ENCODE data around the gene CLDND2. TPM values are rescaled to one million over a fixed set of nuclear protein-coding genes. Genes with fewer than 3 reads are reported as not detected.

Gene CLDND2
- total RNA-seq, 4 donors from 2014 or later: not detected

GRCh38 chr19:51321799-51322198, 47.0 kb downstream of the CLDND2 start:
- Histone ChIP-seq H3K27me3 (peaks cover 0 to 45% of the 10 kb centered on the region in 2 donors), H3K4me1 (peaks cover 0 to 1% (median 0%) of the 10 kb centered on the region in 4 donors), H3K9me3 (no peaks in the 10 kb centered on the region), H3K36me3 (no peaks in the 10 kb centered on the region), H3K27ac (no peak overlapping the region), H3K4me3 (no peak overlapping the region)
- WGBS, 2 donors: 72 to 82% methylated on average over 9 to 13 of the region's 14 CpGs
- no peak for DNase-seq (ENCODE audit: low spot score in 2 of 2)
- no peak for TF ChIP-seq CTCF (IDR thresholded peaks at IDR 0.05)
- TF ChIP-seq POLR2A (IDR thresholded peaks at IDR 0.05): no peak
- no peak for TF ChIP-seq EP300 (IDR thresholded peaks at IDR 0.05)

- WGBS, 2 donors: 19 to 27% methylated on average over 7 to 9 of the region's 14 CpGs
- peaks cover 0 to 29% of the 10 kb centered on the region in 2 donors for H3K27me3 ChIP-seq
Measured at GRCh38 chr19:51320280-51320657, 48.5 kb downstream of the CLDND2 start.

GRCh38 chr19:51319649-51320279, 49.0 kb downstream of the CLDND2 start:
- 64 to 70% methylated on average over 13 to 14 of the region's 14 CpGs for WGBS, 2 donors
- H3K36me3 ChIP-seq: no peaks in the 10 kb centered on the region
- no peak for DNase-seq (ENCODE audit: low spot score in 2 of 2)
- H3K4me3 ChIP-seq: no peak overlapping the region
- no peak for TF ChIP-seq EP300 (IDR thresholded peaks at IDR 0.05)
- TF ChIP-seq CTCF (IDR thresholded peaks at IDR 0.05): no peak
- TF ChIP-seq POLR2A (IDR thresholded peaks at IDR 0.05): no peak
- peaks cover 0 to 8% (median 0%) of the 10 kb centered on the region in 4 donors for H3K9me3 ChIP-seq
- H3K4me1 ChIP-seq: no peaks in the 10 kb centered on the region
- peaks cover 0 to 24% of the 10 kb centered on the region in 2 donors for H3K27me3 ChIP-seq
- H3K27ac ChIP-seq: no peak overlapping the region

More at GRCh38 chr19:51320280-51320657, 48.5 kb downstream of the CLDND2 start:
- no peak overlapping the region for H3K4me3 ChIP-seq
- no peaks in the 10 kb centered on the region for H3K36me3 ChIP-seq
- peaks cover 0 to 5% (median 0%) of the 10 kb centered on the region in 4 donors for H3K9me3 ChIP-seq
- no peaks in the 10 kb centered on the region for H3K4me1 ChIP-seq
- no peak overlapping the region for H3K27ac ChIP-seq
- DNase-seq (ENCODE audit: low spot score in 2 of 2): no peak
- TF ChIP-seq EP300 (IDR thresholded peaks at IDR 0.05) (no peak), POLR2A (IDR thresholded peaks at IDR 0.05) (no peak), CTCF (IDR thresholded peaks at IDR 0.05) (no peak)

GRCh38 chr19:51318687-51319648, 49.8 kb downstream of the CLDND2 start:
- H3K27me3 ChIP-seq: peaks cover 0 to 16% of the 10 kb centered on the region in 2 donors
- no peak for TF ChIP-seq EP300 (IDR thresholded peaks at IDR 0.05)
- no peak for TF ChIP-seq POLR2A (IDR thresholded peaks at IDR 0.05)
- TF ChIP-seq CTCF (IDR thresholded peaks at IDR 0.05): no peak
- H3K9me3 ChIP-seq: peaks cover 0 to 15% (median 0%) of the 10 kb centered on the region in 4 donors
- 67 to 71% methylated on average over 23 of the region's 23 CpGs for WGBS, 2 donors
- no peak for DNase-seq (ENCODE audit: low spot score in 2 of 2)
- H3K27ac ChIP-seq: no peak overlapping the region
- no peaks in the 10 kb centered on the region for H3K4me1 ChIP-seq
- no peak overlapping the region for H3K4me3 ChIP-seq
- no peaks in the 10 kb centered on the region for H3K36me3 ChIP-seq

GRCh38 chr19:51317968-51318367, 50.8 kb downstream of the CLDND2 start:
- no peaks in the 10 kb centered on the region for H3K36me3 ChIP-seq
- H3K27ac ChIP-seq: no peak overlapping the region
- H3K9me3 ChIP-seq: peaks cover 0 to 15% (median 0%) of the 10 kb centered on the region in 4 donors
- whole genome bisulfite sequencing, 2 donors: 67 to 94% methylated on average over 1 of the region's 1 CpG
- TF ChIP-seq CTCF (IDR thresholded peaks at IDR 0.05) (no peak), EP300 (IDR thresholded peaks at IDR 0.05) (no peak)
- no peak for DNase-seq (ENCODE audit: low spot score in 2 of 2)
- peaks cover 0 to 9% of the 10 kb centered on the region in 2 donors for H3K27me3 ChIP-seq
- H3K4me3 ChIP-seq: no peak overlapping the region
- no peaks in the 10 kb centered on the region for H3K4me1 ChIP-seq

Data from tibial nerve (tissue), 4 donors.